Bone marrow (tissue), 2 donors: ENCODE results near the gene ACBD6.
"Not testable (repeated sequence)": the region's sequence is repeated elsewhere in the genome, so short reads cannot be mapped to it uniquely, and the experiment has no call there.

Source experiments
- DNase-seq, 2 donors: peaks; one replicate each; lab custom pipeline; 2025; lab: John Stamatoyannopoulos, UW

The ACBD6 gene, protein sequence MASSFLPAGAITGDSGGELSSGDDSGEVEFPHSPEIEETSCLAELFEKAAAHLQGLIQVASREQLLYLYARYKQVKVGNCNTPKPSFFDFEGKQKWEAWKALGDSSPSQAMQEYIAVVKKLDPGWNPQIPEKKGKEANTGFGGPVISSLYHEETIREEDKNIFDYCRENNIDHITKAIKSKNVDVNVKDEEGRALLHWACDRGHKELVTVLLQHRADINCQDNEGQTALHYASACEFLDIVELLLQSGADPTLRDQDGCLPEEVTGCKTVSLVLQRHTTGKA

DNA sequence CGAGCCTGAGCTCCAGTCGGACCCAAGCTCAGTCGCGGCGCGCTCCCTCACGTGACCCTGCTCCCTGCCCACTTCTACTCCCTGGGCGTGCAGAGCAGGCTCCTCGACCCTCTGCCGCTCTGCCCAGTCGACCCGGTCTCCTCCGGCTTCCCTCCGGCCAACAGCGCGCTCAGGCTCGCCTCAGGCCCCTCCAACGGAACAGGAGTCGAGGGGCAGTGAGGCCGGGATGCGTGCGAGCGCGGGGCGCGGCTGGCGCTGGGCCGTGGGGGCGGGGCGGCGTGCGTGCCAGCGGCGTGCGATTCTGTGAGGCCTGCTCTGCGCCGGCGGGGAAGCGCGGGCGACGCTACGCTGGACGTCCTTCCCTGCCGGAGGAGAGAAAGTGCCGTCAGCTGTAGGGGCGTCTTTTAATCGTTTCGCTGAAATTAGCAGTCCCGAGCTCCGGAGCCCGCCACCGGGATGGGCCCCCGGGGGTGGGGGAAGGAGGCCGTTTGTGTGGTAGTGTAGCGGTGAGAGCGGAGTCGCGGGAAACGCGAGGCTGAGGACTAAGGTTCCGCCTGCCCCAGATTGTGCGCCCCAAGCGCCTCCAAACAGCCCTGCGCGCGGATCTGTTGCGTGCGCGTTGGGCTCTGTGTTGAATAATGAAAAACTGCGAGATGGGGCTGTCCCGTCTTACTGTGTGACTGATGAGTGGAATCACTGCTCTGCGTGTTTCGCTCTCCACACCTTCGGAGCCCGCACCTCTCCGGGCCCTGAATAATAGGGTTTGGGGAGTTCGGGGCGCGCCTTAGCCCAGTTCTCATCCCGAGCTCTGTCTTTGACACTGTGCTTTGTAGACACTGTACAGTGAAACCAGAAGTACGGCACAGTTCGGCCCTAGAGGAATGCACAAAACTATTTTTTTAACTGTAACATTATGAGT, at the start of gene ACBD6:
TSS of gene ACBD6 (minus strand) at position 217 of the 919 bp plus-strand sequence. CDS start 311 bp downstream, outside the sequence.
- DNase-seq = peak; percentile 75 to 97

DNA sequence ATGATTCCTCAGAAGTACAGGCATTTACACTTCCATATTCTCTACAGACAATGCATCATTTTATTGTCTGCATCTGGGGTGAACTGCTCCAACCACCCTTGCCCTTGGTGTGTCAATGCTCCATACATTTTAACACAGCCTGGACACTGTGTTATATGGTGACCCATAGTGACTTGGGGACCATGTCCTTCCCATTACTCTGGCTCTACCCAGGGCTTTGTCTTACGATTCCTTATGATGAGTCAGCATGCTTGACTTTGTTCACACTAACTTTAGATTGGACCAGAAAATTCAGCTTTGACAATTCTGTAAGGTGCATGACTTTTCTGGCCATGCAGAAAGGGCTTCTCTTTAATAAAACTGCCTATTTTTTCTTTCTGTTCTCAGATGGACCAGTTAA, 49.6 kb upstream of the ACBD6 start:
- no peak for DNase-seq

DNA sequence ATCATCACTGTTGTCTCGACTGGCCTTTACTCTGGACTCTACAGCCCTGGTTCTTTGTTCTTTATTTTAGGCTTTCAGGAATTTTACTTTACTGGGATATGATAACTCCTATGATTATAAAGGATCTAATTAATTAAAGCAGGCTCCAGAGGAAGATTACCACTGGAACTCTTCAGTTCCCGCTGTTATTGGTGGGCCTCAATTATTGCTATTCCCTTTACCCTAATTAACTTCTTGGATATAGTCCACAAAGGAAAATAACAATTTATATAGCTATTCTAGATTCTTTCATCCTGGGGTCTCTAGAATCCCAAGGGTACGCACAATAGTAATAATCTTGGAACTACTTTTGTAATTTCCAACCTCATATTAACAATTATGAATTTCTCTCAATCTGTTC, 47.9 kb upstream of the ACBD6 start:
- DNase-seq = no peak

DNA sequence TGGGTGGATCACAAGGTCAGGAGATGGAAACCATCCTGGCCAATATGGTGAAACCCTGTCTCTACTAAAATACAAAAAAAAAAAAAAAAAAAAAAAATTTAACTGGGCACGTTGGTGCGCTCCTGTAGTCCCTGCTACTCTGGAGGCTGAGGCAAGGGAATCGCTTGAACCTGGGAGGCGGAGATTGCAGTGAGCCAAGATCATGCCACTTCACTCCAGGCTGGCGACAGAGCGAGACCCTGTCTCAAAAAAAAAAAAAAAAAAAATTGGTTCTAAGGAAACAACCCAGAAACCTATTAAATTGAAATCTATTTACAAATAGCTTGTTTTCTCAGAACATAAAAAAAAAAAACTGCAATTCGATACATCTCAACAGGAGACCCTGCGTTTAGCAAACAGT, 47.4 kb upstream of the ACBD6 start:
- not testable (repeated sequence) for DNase-seq

DNA sequence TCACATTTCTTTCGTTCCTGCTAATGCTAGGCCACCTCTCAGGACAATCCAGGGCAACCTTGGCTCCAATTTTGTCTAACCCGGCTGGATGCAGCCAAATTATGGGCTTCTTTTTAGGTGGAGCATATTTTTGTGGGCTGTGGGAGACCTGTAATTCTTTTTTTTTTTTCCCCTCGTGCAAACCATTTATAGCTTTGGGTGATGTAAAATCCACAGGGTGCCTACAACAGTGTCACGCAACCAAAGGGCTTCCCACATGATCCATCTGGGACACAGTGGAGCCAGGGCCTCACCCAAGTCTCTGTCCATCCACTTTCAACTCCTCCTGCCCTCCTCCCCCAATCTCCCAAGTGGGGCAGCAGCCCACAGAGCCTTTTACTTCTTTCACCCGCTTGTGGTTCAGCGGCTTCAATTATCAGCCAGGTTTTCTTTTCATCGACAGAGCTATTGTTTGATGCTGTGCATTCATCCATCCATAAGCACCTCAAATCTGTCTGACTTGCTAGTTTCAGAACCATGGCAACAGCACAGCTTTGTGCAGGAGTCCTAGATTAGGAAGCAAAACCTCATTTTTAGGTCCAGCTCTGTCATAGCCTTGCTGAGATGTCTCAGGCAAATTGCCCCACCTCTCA, 46.4 kb upstream of the ACBD6 start:
- no peak for DNase-seq

DNA sequence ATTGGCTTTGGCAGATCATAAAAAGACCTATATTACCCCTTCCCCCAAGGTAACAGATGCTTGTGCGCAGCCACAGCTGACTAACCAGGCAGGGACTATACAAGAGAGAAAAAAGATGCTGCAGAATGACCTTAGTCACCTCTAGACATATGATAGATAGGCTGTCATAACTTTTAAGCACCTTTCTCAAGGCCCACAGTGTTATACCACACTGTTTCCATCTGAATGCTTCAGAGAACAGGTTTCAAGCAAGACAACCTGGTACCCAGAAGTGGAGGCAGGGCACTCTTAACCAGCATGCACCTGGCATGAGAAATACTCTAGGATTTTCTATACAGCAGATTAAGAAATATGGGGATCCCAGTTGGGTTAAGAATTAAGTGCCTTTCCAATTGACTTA, 43.6 kb upstream of the ACBD6 start:
- DNase-seq = no peak

DNA sequence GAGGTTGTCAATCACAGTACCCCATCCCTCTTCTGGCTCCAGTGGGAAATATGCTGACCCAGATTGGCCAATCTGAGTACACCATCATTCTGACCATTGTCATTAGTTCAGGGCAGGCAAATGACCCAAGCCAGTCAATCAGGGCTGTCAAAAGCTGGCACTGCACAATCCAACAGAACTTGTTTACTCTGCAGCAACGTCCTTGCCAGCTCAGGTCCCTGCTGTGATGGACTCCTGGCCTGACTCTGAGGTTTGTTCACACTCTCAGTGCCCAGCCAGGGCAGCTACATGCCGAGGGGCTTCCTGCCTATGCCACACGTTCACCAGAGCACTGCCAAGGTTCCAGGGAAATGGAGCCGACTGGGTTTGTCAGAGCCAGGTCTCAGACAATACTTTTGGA, 41.7 kb upstream of the ACBD6 start:
- DNase-seq = no peak

DNA sequence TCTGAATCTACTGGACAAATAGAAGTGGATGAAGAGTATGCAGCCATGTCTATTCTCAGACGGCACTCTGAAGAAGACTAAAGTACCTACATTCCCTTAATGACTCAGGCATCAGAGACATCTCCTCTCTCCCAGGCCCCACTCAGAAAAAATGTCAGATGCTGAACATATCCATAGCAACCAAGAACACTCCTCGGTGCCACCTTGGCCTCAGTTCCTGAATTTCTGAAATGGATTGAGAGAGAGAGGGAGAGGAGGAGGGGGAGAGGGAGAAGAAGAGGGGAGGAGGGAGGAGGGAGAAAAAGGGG, 40.4 kb upstream of the ACBD6 start:
- no peak for DNase-seq

DNA sequence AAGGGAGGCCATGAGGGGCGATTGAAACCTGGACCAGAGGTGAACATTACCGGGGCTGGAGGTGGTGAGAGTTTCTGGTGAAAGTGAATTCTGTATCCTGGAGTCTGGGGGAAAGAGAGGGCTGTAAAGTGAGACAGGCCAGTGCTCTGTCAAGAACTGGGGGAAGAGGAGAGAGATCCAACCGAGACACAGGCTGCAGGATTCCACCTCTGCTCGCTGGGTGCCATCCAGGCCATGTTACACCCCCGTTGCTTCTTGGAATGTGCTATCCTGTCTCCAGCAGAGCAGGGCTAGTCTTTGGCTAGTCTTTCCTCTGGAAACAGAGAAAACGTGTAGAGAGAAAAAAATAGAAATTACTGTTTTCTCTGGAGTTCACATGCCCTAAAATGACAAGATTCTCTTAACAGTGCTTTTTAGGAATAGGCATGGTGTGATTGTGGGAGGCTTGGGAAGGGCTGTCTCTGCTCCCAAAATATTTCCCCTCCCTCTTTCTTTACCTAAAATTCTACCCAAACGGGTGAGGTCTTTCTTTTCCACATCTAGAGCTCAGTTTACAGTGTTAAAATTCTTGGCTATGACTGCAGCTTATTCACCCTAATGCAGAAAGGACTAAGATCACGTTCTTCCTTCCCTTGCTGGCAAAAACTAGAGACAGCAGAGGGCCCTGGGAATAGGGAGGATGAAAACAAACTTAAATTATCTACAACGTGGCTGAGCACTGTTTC, 39.9 kb upstream of the ACBD6 start:
- DNase-seq = no peak

DNA sequence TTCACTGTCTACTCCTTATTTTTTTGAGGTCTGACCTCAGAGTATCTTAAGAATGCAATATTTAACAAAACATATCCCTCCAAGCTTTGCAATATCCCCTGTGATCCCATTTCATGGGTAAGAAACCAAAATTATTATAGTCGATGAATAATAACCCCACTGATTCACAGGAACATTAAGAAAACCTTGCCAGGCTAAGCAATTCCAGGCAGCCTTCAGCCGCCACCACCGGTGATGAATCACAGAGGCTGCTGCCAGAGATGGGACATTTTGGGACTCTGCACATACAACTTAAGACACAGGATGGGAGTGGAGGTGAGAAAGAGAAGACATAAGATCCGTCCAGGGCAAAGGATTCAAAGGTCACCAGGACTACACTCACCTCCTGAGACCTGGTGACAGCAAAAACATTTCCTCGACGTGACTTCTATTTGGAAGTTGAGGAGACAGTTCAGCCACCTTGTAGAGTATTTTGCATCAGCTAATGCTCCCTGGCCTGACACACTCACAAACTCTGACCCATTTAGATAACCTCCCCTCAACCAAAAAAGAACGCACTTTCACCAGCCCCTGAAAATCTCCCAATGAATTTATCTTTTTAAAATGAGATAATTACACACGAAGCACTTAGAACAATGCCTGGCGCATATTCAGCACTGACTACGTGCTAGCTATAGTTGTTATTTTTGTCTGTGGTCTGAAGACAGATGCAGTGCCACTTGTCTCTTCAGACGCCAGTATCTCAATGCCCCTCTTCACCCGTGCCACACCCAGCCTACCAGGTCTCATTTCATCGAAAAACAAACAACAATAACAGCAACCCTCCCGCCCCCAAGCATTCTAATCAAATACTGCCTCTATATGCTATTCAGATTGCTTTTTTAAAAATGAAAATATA, 38.6 kb upstream of the ACBD6 start:
- DNase-seq = no peak

DNA sequence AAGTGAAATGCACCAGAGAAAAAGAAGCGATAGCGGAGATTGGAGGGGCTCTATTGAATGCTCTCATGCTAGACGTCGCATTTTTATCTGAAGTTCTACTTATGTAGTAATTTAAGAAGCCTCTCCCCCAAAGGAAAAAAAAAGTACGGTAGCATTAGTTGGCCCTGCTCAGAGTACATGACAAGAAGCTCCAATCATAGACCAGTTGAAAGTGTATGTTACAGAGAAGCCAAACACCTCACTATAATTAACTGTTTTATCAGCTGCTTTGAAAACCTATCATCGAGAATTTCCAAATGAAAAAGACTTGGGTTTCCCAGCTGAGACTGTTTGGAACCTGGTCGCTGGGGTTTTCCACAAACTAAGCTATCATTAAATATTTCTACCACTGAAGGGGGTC, 36.8 kb upstream of the ACBD6 start:
- no peak for DNase-seq

DNA sequence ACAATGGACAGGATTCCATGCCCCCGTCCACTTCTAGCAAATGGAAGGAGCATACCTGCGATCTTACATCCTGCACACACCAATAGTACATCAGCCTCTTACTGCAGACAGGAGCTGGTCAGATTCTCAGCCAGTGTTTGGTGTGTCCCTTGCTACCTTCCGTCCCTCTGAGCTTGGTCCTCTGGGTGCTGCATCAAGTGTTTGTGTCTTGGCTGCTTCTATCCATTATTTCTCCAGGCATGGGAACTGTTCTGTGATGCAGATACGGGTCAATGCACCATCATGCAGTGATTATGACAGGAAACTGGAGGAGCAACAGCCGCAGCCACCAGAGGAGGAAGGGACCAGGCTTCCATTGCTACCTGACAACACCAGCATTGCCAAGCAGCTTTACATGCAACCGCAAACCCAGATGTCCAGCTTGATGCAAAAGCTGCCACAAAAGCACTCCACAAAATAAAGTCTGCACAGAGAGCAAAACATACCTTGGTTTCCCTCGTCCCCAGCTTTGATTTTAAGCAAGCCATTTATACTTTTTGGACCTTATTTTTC, 34.5 kb upstream of the ACBD6 start:
- no peak for DNase-seq

DNA sequence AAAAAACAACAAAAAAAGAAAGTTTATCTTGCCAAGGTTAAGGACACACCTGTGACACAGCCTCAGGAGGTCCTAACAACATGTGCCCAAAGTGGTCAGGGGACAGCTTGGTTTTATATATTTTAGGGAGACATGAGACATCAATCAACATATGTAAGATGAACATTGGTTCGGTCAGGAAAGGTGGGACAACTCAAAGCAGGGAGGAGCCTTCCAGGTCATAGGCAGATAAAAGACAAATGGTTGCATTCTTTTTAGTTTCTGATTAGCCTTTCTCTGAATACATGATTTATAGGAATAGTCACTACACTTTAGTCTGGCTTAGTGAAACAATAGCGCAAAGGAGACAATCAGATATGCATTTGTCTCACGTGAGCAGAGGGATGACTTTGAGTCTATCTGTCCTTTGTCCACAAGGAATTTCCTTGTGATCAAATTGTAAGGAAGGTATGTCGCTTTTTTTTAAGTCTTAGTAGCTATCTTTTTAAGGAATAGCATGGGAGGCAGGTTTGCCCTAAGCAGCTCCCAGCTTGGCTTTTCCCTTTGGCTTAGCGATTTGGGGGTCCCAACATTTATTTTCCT, 33.1 kb upstream of the ACBD6 start:
- no peak for DNase-seq

DNA sequence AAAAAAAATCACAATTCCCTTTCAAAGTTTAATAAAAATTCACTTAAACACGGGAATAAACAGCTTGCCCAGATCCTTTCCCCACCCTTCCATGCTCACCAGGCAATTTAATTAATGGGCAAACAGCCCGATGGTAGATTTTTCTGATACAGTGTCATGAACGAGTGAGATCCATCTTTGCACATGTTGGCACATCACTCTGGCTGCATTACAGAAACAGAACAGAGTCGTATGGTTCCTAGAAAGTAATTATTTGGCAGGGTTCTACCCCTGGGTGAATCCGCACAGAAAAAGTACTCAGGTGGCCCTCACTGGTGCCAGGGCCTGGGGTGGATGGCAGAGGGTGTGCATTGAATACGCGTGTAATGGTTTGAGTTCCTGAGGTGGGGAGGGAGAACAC, 31.8 kb upstream of the ACBD6 start:
- DNase-seq = no peak

DNA sequence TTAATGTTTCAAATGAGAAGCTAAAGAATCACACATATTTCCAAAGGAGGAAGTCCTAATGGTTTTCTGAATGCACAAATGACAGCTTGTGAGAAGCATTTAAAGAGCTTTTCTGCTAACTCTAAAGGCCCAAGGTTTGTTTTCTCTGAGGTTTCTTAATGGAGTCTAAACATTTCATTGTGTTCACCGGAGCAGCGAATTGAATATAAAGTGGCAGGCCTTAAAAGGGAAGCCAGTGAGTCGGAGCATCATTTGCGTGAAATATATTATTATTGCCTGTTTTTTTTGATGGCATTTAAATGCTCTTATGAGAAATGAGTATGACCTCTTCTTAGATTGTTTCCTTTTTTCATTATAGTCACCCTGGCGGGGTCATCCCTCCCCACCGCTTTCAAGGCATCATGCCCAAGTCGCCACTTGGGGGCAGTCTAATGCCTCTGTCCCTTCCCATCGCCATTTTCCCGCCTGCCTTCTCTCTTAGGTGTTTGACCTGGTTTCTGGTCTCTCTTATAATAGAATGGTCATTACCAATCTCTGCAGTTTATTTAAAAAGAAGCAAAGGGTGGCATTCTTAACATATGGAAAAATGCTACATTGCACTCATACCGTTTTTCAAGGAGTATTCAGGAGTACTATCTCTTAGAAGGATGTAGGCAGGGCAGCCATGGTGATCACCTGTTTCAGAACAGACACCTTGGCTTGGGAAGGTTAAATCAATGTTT, 31.1 kb upstream of the ACBD6 start:
- DNase-seq = peak; percentile 3 to 63

DNA sequence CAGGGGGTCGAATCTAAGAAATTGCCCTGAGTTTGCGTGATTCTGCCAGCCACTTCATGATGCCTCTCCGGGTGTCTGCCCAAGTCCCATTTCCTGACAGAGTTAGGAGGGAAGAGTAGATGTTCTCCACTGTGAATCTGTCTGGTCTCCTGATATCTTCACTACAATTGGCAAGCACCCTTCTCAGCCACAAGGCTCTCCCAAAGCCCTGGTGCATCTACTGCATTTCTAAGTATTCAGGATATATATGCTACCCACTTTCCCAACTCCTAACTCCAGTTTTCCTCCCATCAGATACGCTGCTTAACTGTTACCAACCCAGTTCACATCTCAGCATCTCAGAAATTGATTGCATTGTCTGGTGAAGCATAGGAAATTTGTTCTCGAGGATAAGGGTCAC, 30.5 kb upstream of the ACBD6 start:
- DNase-seq = no peak

DNA sequence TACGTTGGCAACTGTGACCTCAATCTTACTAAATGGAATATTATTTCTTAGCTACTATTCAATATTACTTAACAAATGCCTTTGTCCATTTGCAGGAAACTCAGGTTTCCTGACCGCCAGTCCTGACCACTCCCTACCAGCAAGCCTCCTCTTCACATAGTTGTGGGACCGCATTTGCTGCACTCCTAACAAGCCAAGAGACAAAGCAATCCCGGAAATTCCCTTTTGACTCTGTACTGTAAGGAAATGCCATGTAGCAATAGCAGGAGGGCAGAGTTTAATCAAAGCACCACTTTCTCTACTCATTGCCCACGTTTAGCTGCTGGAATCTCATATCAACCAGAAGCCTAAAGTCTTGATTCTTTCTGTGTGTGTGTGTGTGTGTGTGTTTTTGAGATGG, 28.1 kb upstream of the ACBD6 start:
- no peak for DNase-seq

DNA sequence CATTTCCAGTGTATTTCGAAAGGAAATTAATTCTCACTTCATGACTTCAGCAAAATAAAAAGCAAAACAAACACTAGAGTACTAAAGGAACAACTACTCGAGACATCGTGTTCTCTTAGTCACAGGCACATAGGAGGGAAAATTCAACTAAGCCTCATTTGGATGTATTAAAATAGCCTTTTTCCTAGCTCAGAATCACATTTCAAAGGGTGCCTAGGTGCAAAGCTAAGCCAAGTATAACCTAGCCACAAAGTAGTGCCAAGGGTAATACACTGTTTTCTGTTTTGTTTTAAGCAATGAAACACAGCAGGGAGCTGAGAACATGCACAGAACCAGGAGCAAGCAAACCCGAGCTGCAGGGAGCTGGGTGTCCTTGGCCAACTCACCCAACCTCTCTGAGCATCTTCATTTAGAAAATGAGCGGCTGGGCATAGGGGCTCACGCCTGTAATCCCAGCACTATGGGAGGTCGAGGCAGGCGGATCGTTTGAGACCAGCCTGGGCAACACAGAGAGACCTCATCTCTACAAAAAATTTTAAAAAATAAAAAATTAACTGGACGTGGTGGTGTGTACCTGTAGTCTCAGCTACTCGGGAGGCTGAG, 26.6 kb upstream of the ACBD6 start:
- DNase-seq = no peak

DNA sequence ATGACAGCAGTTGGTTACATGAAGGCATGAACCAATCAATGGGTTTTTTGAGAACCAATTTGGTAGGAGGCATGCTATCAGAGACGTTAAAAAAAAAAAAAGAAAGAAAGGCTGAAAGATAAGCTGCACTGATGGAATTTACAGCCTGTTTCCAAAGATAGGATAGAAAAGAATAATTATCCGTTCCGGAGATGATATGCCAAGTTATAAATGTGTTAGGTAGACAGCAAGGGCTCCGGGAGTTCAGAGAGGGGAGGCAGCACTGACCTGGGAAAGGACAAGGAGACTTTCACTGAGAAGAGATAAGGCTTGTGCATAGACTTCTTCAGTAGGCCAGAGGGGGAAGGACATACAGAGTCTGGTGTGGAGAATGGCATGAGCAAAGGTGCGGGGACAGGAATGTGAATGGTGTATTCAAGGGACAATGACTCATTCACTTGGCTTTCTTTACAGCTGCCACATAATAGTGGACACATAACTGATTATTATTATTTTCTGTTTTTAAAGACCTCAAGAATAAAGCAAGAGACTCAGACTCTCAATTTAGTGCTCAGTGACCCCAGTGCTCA, 24.8 kb upstream of the ACBD6 start:
- no peak for DNase-seq
